Gastroesophageal sphincter (tissue), 4 donors: ENCODE results near the gene OR2AG2. TPM values are rescaled to one million over a fixed set of nuclear protein-coding genes. Genes with fewer than 3 reads are reported as not detected.
"Not testable (repeated sequence)": the region's sequence is repeated elsewhere in the genome, so short reads cannot be mapped to it uniquely, and the experiment has no call there.

Experiments
- ATAC-seq: fragments of 150-250 bp; one replicate; pipeline ENCODE4 v1.9.1; 2016; ENCODE audit warnings: mild to moderate bottlenecking, moderate library complexity
- H3K27ac ChIP-seq, 4 donors: fragments of 200-600 bp; sonication (generic) in 3 of 4; 1 replicate in 3 of 4; 2 replicates in 1 of 4; pipeline ENCODE4 v1.5.1; 2016 to 2019
- H3K27me3 ChIP-seq: fragments of 200-600 bp; sonication (generic); one replicate; pipeline ENCODE4 v1.5.1; 2019
- H3K36me3 ChIP-seq, 2 donors: fragments of 200-600 bp; sonication (generic); one replicate each; pipeline ENCODE4 v1.5.1; 2019; ENCODE audit warnings: control low read depth in 1 of 2
- H3K4me1 ChIP-seq, 3 donors: fragments of 200-600 bp; sonication (generic); 1 replicate in 2 of 3; 2 replicates in 1 of 3; pipeline ENCODE4 v1.5.1; 2016 to 2019; ENCODE audit warnings: control low read depth in 2 of 3
- H3K4me3 ChIP-seq, 2 donors: fragments of 200-600 bp; sonication (generic); one replicate each; pipeline ENCODE4 v1.5.1; 2019; ENCODE audit warnings: mild to moderate bottlenecking in 1 of 2, moderate library complexity in 1 of 2
- H3K9me3 ChIP-seq, 3 donors: fragments of 200-600 bp; sonication (generic); one replicate each; pipeline ENCODE4 v1.5.1; 2017 to 2019; ENCODE audit warnings: control low read depth in 2 of 3
- EP300 ChIP-seq: sonication (generic); formaldehyde crosslinking; IDR thresholded peaks from one replicate; pipeline ENCODE4 v1.6.1; 2017; ENCODE audit warnings: antibody characterized with exemption, mild to moderate bottlenecking
- POLR2A ChIP-seq, 2 donors: fragments of 450-650 bp; IDR thresholded peaks; one replicate each; pipeline ENCODE4 v1.6.1; 2017; ENCODE audit warnings: antibody characterized with exemption in 2 of 2, mild to moderate bottlenecking in 2 of 2, moderate library complexity in 1 of 2
- POLR2AphosphoS5 ChIP-seq: sonication (generic); formaldehyde crosslinking; IDR thresholded peaks from one replicate; pipeline ENCODE4 v1.6.1; 2017; ENCODE audit warnings: antibody characterized with exemption
- WGBS, 2 donors: methylation state at CpG; one replicate each; pipeline ENCODE4 v1.1.5; 2018; ENCODE audit warnings: low coverage in 1 of 2; 5-methylcytosine and 5-hydroxymethylcytosine counted together
- total RNA-seq, 4 donors: library from RNA; depleted of rRNA; stranded (reverse); fragments of >200 nt; gene quantifications; one replicate each; pipeline ENCODE4 v1.1.0, GENCODE V29; 2016
- TF ChIP-seq, protein P1 (sequence below), 4 experiments: fragments of 200-600 bp in 2 of 4; fragments of 450-650 bp in 2 of 4; sonication (generic) in 1 of 4; IDR thresholded peaks; one replicate each; pipeline ENCODE4 v1.5.1; 2017 to 2019; ENCODE audit warnings: antibody characterized with exemption in 4 of 4, mild to moderate bottlenecking in 2 of 4, moderate library complexity in 2 of 4

OR2AG2 gene, protein sequence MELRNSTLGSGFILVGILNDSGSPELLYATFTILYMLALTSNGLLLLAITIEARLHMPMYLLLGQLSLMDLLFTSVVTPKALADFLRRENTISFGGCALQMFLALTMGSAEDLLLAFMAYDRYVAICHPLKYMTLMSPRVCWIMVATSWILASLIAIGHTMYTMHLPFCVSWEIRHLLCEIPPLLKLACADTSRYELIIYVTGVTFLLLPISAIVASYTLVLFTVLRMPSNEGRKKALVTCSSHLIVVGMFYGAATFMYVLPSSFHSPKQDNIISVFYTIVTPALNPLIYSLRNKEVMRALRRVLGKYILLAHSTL
- not detected for total RNA-seq

DNA sequence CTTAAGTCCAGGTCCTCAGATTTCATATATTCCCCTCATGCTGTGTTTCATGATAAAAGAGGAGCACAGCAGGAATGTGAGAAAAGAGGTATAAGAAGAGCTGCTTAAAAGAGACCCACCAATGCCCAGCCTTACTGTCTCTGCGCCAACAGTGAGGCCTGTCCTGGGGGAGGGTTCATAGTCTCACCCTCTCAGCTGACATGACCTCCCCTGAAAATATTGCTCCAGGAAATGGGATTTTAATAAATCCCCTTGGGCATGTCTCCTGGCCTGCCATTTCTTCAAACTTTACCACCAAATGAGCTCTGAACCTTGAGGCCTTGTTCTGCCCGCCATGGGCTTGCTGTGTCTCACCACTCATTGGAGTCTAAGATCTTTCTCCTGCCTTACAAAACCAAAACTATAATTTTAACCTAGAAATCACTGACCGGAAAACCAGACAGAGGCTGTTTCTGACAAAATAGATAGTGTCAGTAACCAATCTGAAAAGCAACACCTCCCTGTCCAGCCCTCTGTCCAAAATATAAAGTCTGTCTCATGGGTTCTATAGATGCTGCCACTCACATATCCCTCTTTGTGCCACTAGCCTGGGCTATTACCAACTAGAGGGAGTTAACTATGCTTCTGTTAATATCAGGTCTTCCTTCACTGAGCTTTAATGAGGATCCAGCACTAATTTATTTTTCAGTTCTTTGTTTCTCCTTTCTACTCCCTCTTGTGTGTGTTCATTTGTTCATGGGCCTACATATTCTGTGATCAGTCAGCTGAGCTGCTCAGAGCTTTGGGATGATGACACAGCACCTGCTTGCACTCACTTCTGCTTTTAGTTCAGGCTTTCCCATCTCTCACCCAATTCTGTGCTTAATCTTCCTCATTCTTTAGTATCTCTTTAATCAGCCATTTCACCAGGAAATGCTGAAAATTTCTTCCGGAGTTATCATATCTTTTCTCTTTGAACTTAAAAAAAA lies at the start of gene OR2AG2:
TSS of gene OR2AG2 (minus strand) at position 51 of the 968 bp plus-strand sequence. CDS start 3,019 bp downstream, outside the sequence.
- Histone ChIP-seq H3K4me1 (no peaks in the 10 kb centered on the region), H3K36me3 (no peaks in the 10 kb centered on the region), H3K27me3 (no peaks in the 10 kb centered on the region), H3K27ac (no peak within 1 kb of the TSS), H3K4me3 (no peak within 1 kb of the TSS), H3K9me3 (no peaks in the 10 kb centered on the region)
- peak; percentile 34 for ATAC-seq
- 61 to 86% methylated on average over 3 of the region's 4 CpGs for WGBS, 2 donors
- TF ChIP-seq EP300 (no peak), POLR2AphosphoS5 (no peak), POLR2A (IDR thresholded peaks at IDR 0.05) (no peak)
- TF ChIP-seq, protein P1, sequence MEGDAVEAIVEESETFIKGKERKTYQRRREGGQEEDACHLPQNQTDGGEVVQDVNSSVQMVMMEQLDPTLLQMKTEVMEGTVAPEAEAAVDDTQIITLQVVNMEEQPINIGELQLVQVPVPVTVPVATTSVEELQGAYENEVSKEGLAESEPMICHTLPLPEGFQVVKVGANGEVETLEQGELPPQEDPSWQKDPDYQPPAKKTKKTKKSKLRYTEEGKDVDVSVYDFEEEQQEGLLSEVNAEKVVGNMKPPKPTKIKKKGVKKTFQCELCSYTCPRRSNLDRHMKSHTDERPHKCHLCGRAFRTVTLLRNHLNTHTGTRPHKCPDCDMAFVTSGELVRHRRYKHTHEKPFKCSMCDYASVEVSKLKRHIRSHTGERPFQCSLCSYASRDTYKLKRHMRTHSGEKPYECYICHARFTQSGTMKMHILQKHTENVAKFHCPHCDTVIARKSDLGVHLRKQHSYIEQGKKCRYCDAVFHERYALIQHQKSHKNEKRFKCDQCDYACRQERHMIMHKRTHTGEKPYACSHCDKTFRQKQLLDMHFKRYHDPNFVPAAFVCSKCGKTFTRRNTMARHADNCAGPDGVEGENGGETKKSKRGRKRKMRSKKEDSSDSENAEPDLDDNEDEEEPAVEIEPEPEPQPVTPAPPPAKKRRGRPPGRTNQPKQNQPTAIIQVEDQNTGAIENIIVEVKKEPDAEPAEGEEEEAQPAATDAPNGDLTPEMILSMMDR (IDR thresholded peaks at IDR 0.05) = no peak

DNA sequence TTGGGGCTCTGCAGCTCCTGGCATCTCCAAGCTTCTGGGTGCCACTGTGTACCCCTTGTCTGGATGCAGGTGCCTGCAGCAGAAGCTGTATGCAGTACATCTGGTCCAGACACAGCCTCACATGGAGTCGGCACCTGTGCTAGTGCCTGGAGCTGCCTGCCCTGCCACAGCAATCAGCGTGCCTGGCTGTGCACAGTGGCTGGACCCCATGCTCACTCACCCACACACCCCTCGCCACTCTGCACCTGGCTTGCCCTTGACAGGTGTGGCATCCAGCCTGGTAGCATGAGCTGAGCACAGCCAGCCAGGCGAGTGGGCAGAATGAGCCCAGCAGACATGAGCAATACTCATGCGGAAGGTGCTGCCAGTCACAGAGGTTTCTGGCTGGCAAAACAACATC lies 47.2 kb upstream of the OR2AG2 start:
- H3K27ac ChIP-seq = no peak overlapping the region
- WGBS, 2 donors = 91% methylated on average over 4 of the region's 5 CpGs; no CpG with 5 or more reads in 1 of the 2 donors
- ATAC-seq = no peak

DNA sequence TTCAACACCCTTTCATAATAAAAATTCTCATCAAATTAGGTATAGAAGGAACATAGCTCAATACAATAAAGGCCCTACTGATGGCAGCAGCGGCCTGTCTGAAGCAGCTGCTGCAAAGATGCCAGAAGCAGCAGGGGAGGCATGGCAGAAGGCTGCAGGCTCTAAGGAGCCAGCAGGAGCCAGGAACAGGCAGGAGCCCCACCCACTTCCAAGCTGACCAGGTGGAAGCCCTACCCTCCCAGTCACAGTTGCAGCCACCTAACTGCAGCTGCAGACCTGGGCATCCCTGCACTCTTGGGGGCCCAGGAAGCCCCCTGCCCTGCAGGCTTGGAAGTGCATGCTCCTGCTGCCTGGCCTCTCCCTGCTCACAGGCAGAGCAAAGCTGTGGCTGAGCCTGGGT lies 45.9 kb upstream of the OR2AG2 start:
- Histone ChIP-seq H3K27ac (no peak overlapping the region), H3K27me3 (peaks cover 7% of the 10 kb centered on the region), H3K4me1 (no peaks in the 10 kb centered on the region), H3K4me3 (no peak overlapping the region), H3K36me3 (no peaks in the 10 kb centered on the region), H3K9me3 (no peaks in the 10 kb centered on the region)
- no peak for TF ChIP-seq POLR2AphosphoS5
- TF ChIP-seq, protein P1 (IDR thresholded peaks at IDR 0.05) = no peak
- TF ChIP-seq POLR2A (IDR thresholded peaks at IDR 0.05) = no peak
- no peak for TF ChIP-seq EP300
- no peak for ATAC-seq
- WGBS, 2 donors = 42% methylated on average over 1 of the region's 1 CpG; no CpG with 5 or more reads in 1 of the 2 donors

More for the DNA sequence above, 47.2 kb upstream of the OR2AG2 start:
- Histone ChIP-seq H3K9me3 (no peaks in the 10 kb centered on the region), H3K36me3 (no peaks in the 10 kb centered on the region), H3K4me3 (no peak overlapping the region), H3K27me3 (no peaks in the 10 kb centered on the region), H3K4me1 (no peaks in the 10 kb centered on the region)
- TF ChIP-seq POLR2A (IDR thresholded peaks at IDR 0.05) = no peak
- TF ChIP-seq, protein P1 (IDR thresholded peaks at IDR 0.05) = no peak

DNA sequence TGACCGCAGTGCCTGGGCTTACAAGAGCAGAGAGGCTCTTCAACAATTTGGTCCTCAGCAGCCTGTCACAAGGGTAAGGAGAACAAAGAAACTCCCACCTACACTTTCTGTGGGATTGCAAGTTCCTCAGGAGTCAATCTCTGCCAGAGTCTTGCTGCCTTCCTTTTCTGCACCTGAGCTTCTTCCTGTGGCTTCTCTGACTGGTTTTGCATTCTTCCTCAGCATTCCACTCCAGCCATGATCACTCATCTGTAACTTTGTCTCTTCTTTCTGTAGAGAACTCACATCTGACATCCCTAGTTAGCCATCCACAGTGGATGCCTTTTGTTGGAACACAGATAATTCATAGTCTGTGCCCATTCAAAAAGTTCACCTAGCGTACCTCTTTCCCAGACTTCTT lies 41.9 kb upstream of the OR2AG2 start:
- Histone ChIP-seq H3K27ac (no peak overlapping the region), H3K4me3 (no peak overlapping the region), H3K36me3 (no peaks in the 10 kb centered on the region), H3K4me1 (no peaks in the 10 kb centered on the region), H3K27me3 (peaks cover 7% of the 10 kb centered on the region), H3K9me3 (no peaks in the 10 kb centered on the region)
- WGBS, 2 donors = 63 to 75% methylated on average over 1 to 2 of the region's 2 CpGs
- TF ChIP-seq POLR2A (IDR thresholded peaks at IDR 0.05) (no peak), POLR2AphosphoS5 (no peak)
- ATAC-seq = no peak

DNA sequence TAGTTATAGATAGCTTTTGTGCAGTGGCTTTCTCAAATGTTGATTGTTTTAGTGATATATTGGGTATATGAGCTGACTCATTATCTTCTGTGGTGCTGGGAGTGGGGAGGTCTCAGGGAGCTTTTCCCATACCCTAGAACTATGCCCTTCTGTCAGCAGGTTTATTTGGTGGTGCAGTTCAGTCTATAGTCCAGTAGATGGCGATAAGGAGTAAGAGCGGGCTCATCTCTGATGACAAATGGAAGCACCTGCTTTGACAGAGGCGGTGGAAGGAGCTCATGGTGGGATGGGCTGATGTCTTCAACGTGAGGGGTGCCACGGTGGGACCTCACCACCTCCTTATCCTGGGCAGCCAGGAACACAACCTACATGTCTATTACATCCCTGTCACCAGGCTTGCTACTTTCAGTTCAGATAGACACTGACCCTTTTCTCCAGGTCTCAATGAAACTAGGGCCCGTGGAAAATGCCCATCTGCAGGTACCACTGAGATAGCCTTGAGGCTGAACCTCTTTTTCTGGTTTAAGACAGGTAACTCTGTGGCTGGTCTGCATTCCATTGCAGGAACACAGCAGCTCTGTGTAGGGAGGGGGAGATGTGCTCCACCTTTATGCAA lies 40.7 kb upstream of the OR2AG2 start:
- Histone ChIP-seq H3K4me1 (no peaks in the 10 kb centered on the region), H3K4me3 (no peak overlapping the region), H3K9me3 (no peaks in the 10 kb centered on the region), H3K36me3 (no peaks in the 10 kb centered on the region), H3K27ac (no peak overlapping the region), H3K27me3 (peaks cover 7% of the 10 kb centered on the region)
- TF ChIP-seq, protein P1 (IDR thresholded peaks at IDR 0.05) = peak in 3 of 4 experiments; percentile 44 to 79 (median 59)
- TF ChIP-seq POLR2A (IDR thresholded peaks at IDR 0.05) = no peak
- no peak for ATAC-seq
- 13% methylated on average over 6 of the region's 6 CpGs; no CpG with 5 or more reads in 1 of the 2 donors for WGBS, 2 donors

DNA sequence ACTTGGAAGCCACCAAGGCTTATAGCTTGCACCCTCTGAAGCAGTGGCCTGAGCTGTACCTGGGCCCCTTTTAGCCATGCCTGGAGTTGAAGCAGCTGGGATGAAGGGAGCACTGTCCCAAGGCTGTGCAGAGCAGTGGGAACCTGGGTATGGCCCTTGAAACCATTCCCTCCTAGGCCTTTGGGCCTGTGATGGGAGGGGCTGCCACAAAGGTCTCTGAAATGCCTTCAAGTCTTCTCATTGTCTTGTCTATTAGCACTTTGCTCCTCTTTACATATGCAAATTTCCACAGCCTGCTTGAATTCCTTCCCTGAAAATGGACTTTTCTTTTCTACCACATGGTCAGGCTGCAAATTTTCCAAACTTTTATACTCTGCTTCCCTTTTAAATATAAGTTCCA lies 29.3 kb upstream of the OR2AG2 start:
- not testable (repeated sequence) for H3K27ac ChIP-seq, H3K4me1 ChIP-seq, ATAC-seq, H3K36me3 ChIP-seq, H3K27me3 ChIP-seq, H3K4me3 ChIP-seq
- peaks cover 0 to 15% (median 0%) of the 10 kb centered on the region in 3 donors for H3K9me3 ChIP-seq
